Endothelial cell of umbilical vein (primary cell): ENCODE measurements around the gene ZDHHC14. TPM values are rescaled to one million over a fixed set of nuclear protein-coding genes. Genes with fewer than 3 reads are reported as not detected.

ENCODE experiments used
- BruUV-seq: library from RNA; stranded (reverse); fragments of 400-500 nt; replicated peaks from 2 replicates; lab custom pipeline; 2021; lab: Mats Ljungman, UMichigan
- CTCF ChIA-PET: fragments of 300-600, 350-600 bp; sonication (Branson Sonifier 250); formaldehyde crosslinking; loops from one replicate; lab custom pipeline; 2021; ENCODE audit warnings: antibody characterized with exemption, inconsistent platforms; lab: Charles Lee
- POLR2A ChIA-PET: fragments of 300-600, 350-600 bp; sonication (Branson Sonifier 250); formaldehyde crosslinking; loops from one replicate; lab custom pipeline; 2021; ENCODE audit warnings: antibody characterized with exemption, inconsistent platforms; lab: Charles Lee
- DNase-seq: peaks from one replicate; pipeline ENCODE4 v3.0.0-alpha.2; 2011; ENCODE audit warnings: low read depth, low spot score
- FAIRE-seq: peaks from 2 replicates; lab custom pipeline; 2011; peaks lifted over from hg19 to GRCh38; lab: Jason Lieb, UNC
- H2AFZ ChIP-seq: 2 replicates; pipeline ENCODE4 v1.6.0; 2012; ENCODE audit warnings: low read depth, low read length, control low read depth, inconsistent platforms
- H3K27ac ChIP-seq: 2 replicates; pipeline ENCODE4 v1.5.1; 2011; ENCODE audit warnings: low read depth, mild to moderate bottlenecking, control low read depth, low read length, moderate library complexity; ENCODE audit not compliant: insufficient read depth
- H3K27me3 ChIP-seq, 2 experiments: 2 replicates each; pipeline versions ENCODE4 v1.6.0 to v1.6.1; 2011; ENCODE audit warnings: low read length in 2 of 2, mixed read lengths in 1 of 2; ENCODE audit not compliant: control insufficient read depth in 2 of 2, insufficient read depth in 2 of 2
- H3K36me3 ChIP-seq, 2 experiments: 2 replicates in 1 of 2; 3 replicates in 1 of 2; pipeline ENCODE4 v1.5.1; 2011; ENCODE audit warnings: low read length in 2 of 2, mild to moderate bottlenecking in 1 of 2, moderate library complexity in 1 of 2; ENCODE audit not compliant: control insufficient read depth in 2 of 2, insufficient read depth in 2 of 2; ENCODE audit errors: extremely low read depth in 1 of 2
- H3K4me1 ChIP-seq: 3 replicates; pipeline ENCODE4 v1.5.1; 2011; ENCODE audit warnings: mild to moderate bottlenecking, low read length; ENCODE audit not compliant: control insufficient read depth, insufficient read depth; ENCODE audit errors: extremely low read depth
- H3K4me2 ChIP-seq: 2 replicates; pipeline ENCODE4 v1.6.1; 2011; ENCODE audit warnings: low read length, control low read depth, mixed read lengths; ENCODE audit not compliant: insufficient read depth
- H3K4me3 ChIP-seq, 3 experiments: fragments of 200-600 bp in 1 of 3; sonication (generic), shearing (Covaris generic) in 1 of 3; replicated peaks in 1 of 3; 2 replicates each; pipeline ENCODE4 v1.5.1; 2011 to 2016; ENCODE audit warnings: control low read depth in 3 of 3, low read length in 3 of 3, mild to moderate bottlenecking in 2 of 3, inconsistent platforms in 1 of 3, low read depth in 1 of 3, moderate library complexity in 1 of 3; ENCODE audit not compliant: insufficient read depth in 1 of 3
- H3K79me2 ChIP-seq: 2 replicates; pipeline ENCODE4 v1.6.0; 2012; ENCODE audit warnings: low read length, inconsistent platforms; ENCODE audit not compliant: control insufficient read depth, insufficient read depth
- H3K9ac ChIP-seq: replicated peaks from 2 replicates; pipeline ENCODE3; 2011; ENCODE audit warnings: low read length, control low read depth; ENCODE audit not compliant: insufficient read depth; ENCODE audit errors: extremely low read depth
- H3K9me1 ChIP-seq: replicated peaks from 3 replicates; pipeline ENCODE4 v1.6.0; 2011; ENCODE audit warnings: mild to moderate bottlenecking, low read length; ENCODE audit not compliant: control insufficient read depth, insufficient read depth; ENCODE audit errors: extremely low read depth
- H3K9me3 ChIP-seq: replicated peaks from 2 replicates; pipeline ENCODE4 v1.5.1; 2012; ENCODE audit warnings: low read length, inconsistent platforms; ENCODE audit not compliant: control insufficient read depth, insufficient read depth
- H4K20me1 ChIP-seq: replicated peaks from 2 replicates; pipeline ENCODE3; 2011; ENCODE audit warnings: mild to moderate bottlenecking, low read length; ENCODE audit not compliant: control insufficient read depth, insufficient read depth; ENCODE audit errors: extremely low read depth
- EZH2 ChIP-seq: IDR thresholded peaks from 2 replicates; pipeline ENCODE4 v1.6.1; 2012; ENCODE audit warnings: borderline replicate concordance, low read depth, mild to moderate bottlenecking, moderate library complexity, low read length, inconsistent platforms; ENCODE audit not compliant: severe bottlenecking
- FOS ChIP-seq: IDR thresholded peaks from 2 replicates; pipeline ENCODE4 v1.6.1; 2011; ENCODE audit warnings: mild to moderate bottlenecking, low read length, moderate library complexity, borderline replicate concordance; ENCODE audit not compliant: insufficient read depth
- GATA2 ChIP-seq: IDR thresholded peaks from 2 replicates; pipeline ENCODE4 v1.7.0; 2011; ENCODE audit warnings: low read depth, mild to moderate bottlenecking, moderate library complexity, mixed read lengths, low read length; ENCODE audit not compliant: insufficient read length, insufficient read depth
- JUN ChIP-seq: IDR thresholded peaks from 2 replicates; pipeline ENCODE4 v1.6.1; 2011; ENCODE audit warnings: borderline replicate concordance, low read depth; ENCODE audit not compliant: insufficient read length, insufficient read depth
- MYC ChIP-seq: IDR thresholded peaks from one replicate; pipeline ENCODE4 v1.6.1; 2011; ENCODE audit warnings: mild to moderate bottlenecking, low read depth, low read length
- POLR2A ChIP-seq: IDR thresholded peaks from 2 replicates; pipeline ENCODE4 v1.6.1; 2012; ENCODE audit warnings: low read depth, mild to moderate bottlenecking, control low read depth, low read length
- POLR2AphosphoS5 ChIP-seq: IDR thresholded peaks from 2 replicates; pipeline ENCODE4 v1.6.1; 2012; ENCODE audit warnings: low read depth, mild to moderate bottlenecking, control low read depth, low read length, moderate library complexity; ENCODE audit not compliant: insufficient read depth
- dilution Hi-C: fragments of 300-500 bp; cut with MboI; formaldehyde crosslinking; loops from one replicate; pipeline ENCODE4 v1.15.0; 2019; ENCODE audit warnings: low sequenced_read_pairs; ENCODE audit not compliant: extremely low pct_ligation_motif_present
- intact Hi-C: fragments of 100-400 bp; cut with micrococcal nuclease; formaldehyde crosslinking; loops from one replicate; pipeline ENCODE4 v1.10.0; 2022
- polyA plus RNA-seq, 4 experiments: library from polyadenylated mRNA; depleted of rRNA in 3 of 4; stranded (reverse) in 3 of 4; unstranded in 1 of 4; fragments of >200 nt; gene quantifications; 2 replicates each; pipeline versions ENCODE4 v1.2.1 to v1.2.3, GENCODE V29; 2011 to 2012; ENCODE audit warnings: missing spikeins in 1 of 4
- total RNA-seq: library from RNA; stranded (reverse); gene quantifications from 2 replicates; pipeline ENCODE4 v1.2.3, GENCODE V29; 2021
- TF ChIP-seq, protein P1 (sequence below), 2 donors: IDR thresholded peaks; 1 replicate in 1 of 2; 2 replicates in 1 of 2; pipeline ENCODE4 v1.5.1; 2011; ENCODE audit warnings: low read length in 2 of 2, mild to moderate bottlenecking in 2 of 2, moderate library complexity in 2 of 2, control low read depth in 1 of 2, inconsistent platforms in 1 of 2, low read depth in 1 of 2; ENCODE audit not compliant: insufficient read depth in 1 of 2; ENCODE audit errors: extremely low read depth in 1 of 2
- TF ChIP-seq, protein P2 (sequence below): IDR thresholded peaks from 2 replicates; pipeline ENCODE4 v1.6.1; 2011; ENCODE audit not compliant: insufficient read depth, insufficient read length

The ZDHHC14 gene
- total and polyA plus RNA-seq, 2 donors (not counting 3 experiments of a cell fraction or from before 2014, with no cell fraction given), result 23.0 to 25.6 TPM

DNA sequence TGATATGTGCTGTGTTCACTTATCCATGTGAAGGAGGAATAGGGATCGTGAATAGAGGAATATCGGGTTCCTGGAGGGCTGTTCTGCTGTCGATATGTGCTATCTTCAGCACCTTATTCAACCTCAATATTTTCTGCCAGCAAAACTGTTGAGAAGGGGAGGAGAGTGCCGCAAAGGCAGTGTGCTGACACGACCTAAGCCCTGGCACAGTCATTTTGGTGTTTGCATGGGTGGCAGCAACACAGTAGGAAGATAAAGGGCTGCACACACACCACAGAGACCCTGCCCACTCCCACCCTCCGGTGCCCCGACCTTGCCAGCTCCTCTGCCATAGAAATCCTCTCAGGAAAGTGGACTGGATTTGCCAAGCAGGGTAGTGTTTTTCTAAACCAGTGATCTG, 47.0 kb downstream of the ZDHHC14 start:
- Histone ChIP-seq H3K9ac (no peak overlapping the region), H4K20me1 (no peaks in the 10 kb centered on the region), H3K27ac (no peak overlapping the region), H3K9me3 (no peaks in the 10 kb centered on the region), H3K36me3 (no peaks in the 10 kb centered on the region), H3K4me1 (no peaks in the 10 kb centered on the region), H3K79me2 (no peaks in the 10 kb centered on the region), H3K4me3 (no peak overlapping the region), H2AFZ (no peak overlapping the region), H3K4me2 (no peak overlapping the region), H3K9me1 (no peaks in the 10 kb centered on the region), H3K27me3 (no peaks in the 10 kb centered on the region)
- DNase-seq (no peak), FAIRE-seq (no peak)
- ChIA-PET CTCF (no interaction called here), POLR2A (no interaction called here)
- intact Hi-C loops (no loop called here), dilution Hi-C loops (no loop called here)
- TF ChIP-seq, protein P1, sequence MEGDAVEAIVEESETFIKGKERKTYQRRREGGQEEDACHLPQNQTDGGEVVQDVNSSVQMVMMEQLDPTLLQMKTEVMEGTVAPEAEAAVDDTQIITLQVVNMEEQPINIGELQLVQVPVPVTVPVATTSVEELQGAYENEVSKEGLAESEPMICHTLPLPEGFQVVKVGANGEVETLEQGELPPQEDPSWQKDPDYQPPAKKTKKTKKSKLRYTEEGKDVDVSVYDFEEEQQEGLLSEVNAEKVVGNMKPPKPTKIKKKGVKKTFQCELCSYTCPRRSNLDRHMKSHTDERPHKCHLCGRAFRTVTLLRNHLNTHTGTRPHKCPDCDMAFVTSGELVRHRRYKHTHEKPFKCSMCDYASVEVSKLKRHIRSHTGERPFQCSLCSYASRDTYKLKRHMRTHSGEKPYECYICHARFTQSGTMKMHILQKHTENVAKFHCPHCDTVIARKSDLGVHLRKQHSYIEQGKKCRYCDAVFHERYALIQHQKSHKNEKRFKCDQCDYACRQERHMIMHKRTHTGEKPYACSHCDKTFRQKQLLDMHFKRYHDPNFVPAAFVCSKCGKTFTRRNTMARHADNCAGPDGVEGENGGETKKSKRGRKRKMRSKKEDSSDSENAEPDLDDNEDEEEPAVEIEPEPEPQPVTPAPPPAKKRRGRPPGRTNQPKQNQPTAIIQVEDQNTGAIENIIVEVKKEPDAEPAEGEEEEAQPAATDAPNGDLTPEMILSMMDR (IDR thresholded peaks at IDR 0.05; ENCODE audit: extremely low read depth in 1 of 2, insufficient read depth in 1 of 2, low read depth in 1 of 2, low read length in 2 of 2), result no peak
- TF ChIP-seq JUN (no peak), MYC (no peak), EZH2 (no peak), POLR2AphosphoS5 (no peak), FOS (no peak), GATA2 (no peak), POLR2A (no peak)
- TF ChIP-seq, protein P2, sequence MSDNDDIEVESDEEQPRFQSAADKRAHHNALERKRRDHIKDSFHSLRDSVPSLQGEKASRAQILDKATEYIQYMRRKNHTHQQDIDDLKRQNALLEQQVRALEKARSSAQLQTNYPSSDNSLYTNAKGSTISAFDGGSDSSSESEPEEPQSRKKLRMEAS, result no peak
- no TSS peak for BruUV-seq
